Psoas muscle (tissue), 8 donors: ENCODE measurements around the gene TBCD. TPM values are rescaled to one million over a fixed set of nuclear protein-coding genes. Genes with fewer than 3 reads are reported as not detected.

Experiments
- ATAC-seq, 4 donors: fragments of 200-7000 bp; cut with Tn5 transposase; one replicate each; pipeline ENCODE4 v1.9.1; 2020; ENCODE audit warnings: moderate library complexity in 3 of 4, mild to moderate bottlenecking in 2 of 4
- DNase-seq, 2 donors: peaks; one replicate each; pipeline ENCODE4 v3.0.0-alpha.2; 2020
- H3K27ac ChIP-seq: fragments of 200-600 bp; one replicate; pipeline ENCODE4 v1.8.0; 2022
- H3K27me3 ChIP-seq, 3 donors: fragments of 200-600 bp in 1 of 3; one replicate each; pipeline versions ENCODE4 v1.6.1 to v1.8.0; 2013 to 2022; ENCODE audit warnings: low read length in 2 of 3, mild to moderate bottlenecking in 2 of 3, moderate library complexity in 1 of 3; ENCODE audit not compliant: insufficient read depth in 3 of 3
- H3K36me3 ChIP-seq, 2 donors: fragments of 200-600 bp in 1 of 2; one replicate each; pipeline versions ENCODE4 v1.6.1 to v1.8.0; 2013 to 2022; ENCODE audit warnings: low read depth in 1 of 2, mild to moderate bottlenecking in 1 of 2, moderate library complexity in 1 of 2; ENCODE audit not compliant: insufficient read depth in 1 of 2
- H3K4me1 ChIP-seq: fragments of 200-600 bp; one replicate; pipeline ENCODE4 v1.8.0; 2022
- H3K4me3 ChIP-seq: fragments of 200-600 bp; one replicate; pipeline ENCODE4 v1.8.0; 2022; ENCODE audit warnings: mild to moderate bottlenecking
- H3K9me3 ChIP-seq: fragments of 200-600 bp; one replicate; pipeline ENCODE4 v1.8.0; 2022
- WGBS, 3 donors: extraction: QIAGEN DNeasy Blood & Tissue Kit; methylation state at CpG; one replicate each; pipeline versions ENCODE4 v1.1.6 to v1.1.7; 2013; 5-methylcytosine and 5-hydroxymethylcytosine counted together
- intact Hi-C, 2 donors: fragments of 100-400 bp; cut with DNase I; formaldehyde crosslinking; loops; one replicate each; pipeline versions ENCODE4 v1.11.0 to v1.14.2; 2022
- polyA plus RNA-seq, 3 donors: library from polyadenylated mRNA; stranded (reverse); fragments of 200-250 nt; gene quantifications; one replicate each; pipeline ENCODE4 v1.2.3, GENCODE V29; 2013
- total RNA-seq, 4 donors: library from RNA; stranded (reverse); fragmentation: NEBNext Ultra II Directional in 2 of 4; extraction: Animal tissue kit (Norgen Biotek cat#: 25700) in 2 of 4; gene quantifications; one replicate each; pipeline versions ENCODE4 v1.2.1 to v1.2.4, GENCODE V29; 2021 to 2023
- TF ChIP-seq, protein P1 (sequence below): fragments of 200-600 bp; IDR thresholded peaks from one replicate; pipeline ENCODE4 v1.8.0; 2022; ENCODE audit warnings: antibody characterized with exemption
- donor health status: healthy with polysubstance abuse.
- donor health status: DM: no; HTN: no; CAD: no; lungs with moderate emphysema.
- donor health status: Bipolar disorder and iron deficiency.
- donor health status: healthy.
- donor health status: DM: yes; HTN: yes; CAD: no.
- donor health status: DM: no; HTN: no; CAD: no.
- donor health status: DM: no; HTN: no; CAD: no.
- donor health status: DM: yes; HTN: yes; CAD: no.

Gene TBCD
- total and polyA plus RNA-seq, 7 donors = 28.2 to 65.0 (median 36.5) TPM

DNA sequence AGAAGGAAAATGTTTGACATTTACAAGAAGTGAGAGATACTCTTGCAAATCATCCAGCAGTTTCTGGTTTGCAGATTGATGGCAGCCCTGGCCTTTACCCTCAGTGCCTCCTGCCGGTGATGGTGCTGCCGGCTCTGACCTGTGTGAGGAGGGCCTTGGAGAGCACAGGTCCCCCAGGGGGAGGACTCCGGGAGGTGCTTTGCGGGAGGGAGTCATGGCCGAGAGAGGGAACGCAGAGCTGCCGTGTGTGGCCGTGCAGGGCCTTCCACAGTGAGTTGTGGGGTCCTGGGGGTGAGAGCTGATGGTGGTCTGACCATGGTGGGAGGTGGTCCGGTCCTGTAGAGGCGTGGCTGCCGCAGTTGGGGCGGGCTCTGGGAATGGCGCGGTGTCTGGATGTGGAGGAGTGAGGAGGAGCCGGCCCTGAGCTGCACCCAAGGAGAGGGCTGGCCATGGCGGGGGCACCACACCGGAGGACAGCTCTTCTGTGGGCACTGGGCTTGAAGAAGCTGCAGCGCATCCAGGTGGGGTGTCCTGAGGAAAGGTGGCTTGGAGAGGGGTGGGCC is 116.0 kb downstream of the TBCD start:
- Histone ChIP-seq H3K9me3 (no peaks in the 10 kb centered on the region), H3K36me3 (peaks cover 0 to 23% of the 10 kb centered on the region in 2 donors), H3K27me3 (no peaks in the 10 kb centered on the region), H3K27ac (no peak overlapping the region), H3K4me3 (no peak overlapping the region), H3K4me1 (peaks cover 29% of the 10 kb centered on the region)
- 93 to 96% (median 95%) methylated on average over 15 to 18 of the region's 18 CpGs for WGBS, 3 donors
- DNase-seq (peak in 1 of 2 donors; percentile 32), ATAC-seq (no peak)
- intact Hi-C loops = loop anchor here in 1 of 2 donors (5.0 kb wide), 1 partner anchor 61 kb away; no protein-coding TSS in a partner anchor
- TF ChIP-seq, protein P1, sequence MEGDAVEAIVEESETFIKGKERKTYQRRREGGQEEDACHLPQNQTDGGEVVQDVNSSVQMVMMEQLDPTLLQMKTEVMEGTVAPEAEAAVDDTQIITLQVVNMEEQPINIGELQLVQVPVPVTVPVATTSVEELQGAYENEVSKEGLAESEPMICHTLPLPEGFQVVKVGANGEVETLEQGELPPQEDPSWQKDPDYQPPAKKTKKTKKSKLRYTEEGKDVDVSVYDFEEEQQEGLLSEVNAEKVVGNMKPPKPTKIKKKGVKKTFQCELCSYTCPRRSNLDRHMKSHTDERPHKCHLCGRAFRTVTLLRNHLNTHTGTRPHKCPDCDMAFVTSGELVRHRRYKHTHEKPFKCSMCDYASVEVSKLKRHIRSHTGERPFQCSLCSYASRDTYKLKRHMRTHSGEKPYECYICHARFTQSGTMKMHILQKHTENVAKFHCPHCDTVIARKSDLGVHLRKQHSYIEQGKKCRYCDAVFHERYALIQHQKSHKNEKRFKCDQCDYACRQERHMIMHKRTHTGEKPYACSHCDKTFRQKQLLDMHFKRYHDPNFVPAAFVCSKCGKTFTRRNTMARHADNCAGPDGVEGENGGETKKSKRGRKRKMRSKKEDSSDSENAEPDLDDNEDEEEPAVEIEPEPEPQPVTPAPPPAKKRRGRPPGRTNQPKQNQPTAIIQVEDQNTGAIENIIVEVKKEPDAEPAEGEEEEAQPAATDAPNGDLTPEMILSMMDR = no peak

DNA sequence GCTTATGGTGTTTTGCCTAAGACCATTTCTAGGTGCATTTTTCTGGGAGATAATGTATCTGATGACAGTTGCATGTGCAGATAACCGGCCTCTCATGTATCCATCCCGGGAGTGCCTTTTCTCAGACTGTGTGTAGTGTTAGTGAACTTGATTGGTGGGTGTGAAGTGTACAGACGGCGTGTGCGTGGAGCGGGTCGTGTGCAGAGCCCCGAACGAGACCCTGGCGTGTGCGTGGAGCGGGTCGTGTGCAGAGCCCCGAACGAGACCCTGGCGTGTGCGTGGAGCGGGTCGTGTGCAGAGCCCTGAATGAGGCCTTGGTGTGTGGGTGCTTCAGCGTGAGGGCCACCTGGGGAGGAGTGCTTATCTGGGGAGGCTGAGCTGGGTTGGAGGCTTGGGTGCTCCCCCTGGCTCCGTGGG is 116.9 kb downstream of the TBCD start:
- peak in 1 of 2 donors; percentile 23 for DNase-seq
- WGBS, 3 donors = 90 to 97% (median 95%) methylated on average over 21 of the region's 21 CpGs
- peaks cover 22% of the 10 kb centered on the region for H3K4me1 ChIP-seq

DNA sequence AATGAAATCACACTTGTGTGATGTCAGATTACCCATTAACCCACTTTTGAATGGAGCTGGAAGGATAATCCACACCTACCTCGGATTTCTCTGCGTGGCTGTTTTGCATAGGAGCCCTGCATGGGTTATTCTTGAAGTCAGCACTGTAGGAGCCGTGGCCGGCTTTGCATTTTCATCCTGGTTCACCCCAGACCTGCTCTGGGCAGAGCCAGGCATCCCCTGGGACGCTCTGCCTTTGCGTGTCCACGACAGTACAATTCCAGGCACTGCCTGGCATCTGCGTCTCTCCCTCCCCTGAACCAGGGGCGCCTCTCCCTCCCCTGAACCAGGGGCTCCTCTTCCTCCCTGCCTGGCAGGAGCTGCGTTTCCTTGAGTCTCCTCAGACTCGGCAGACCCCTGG is 117.7 kb downstream of the TBCD start:
- intact Hi-C loops = loop anchor here in 1 of 2 donors (5.0 kb wide), 1 partner anchor 62 kb away; no protein-coding TSS in a partner anchor
- 88 to 91% (median 90%) methylated on average over 10 to 11 of the region's 11 CpGs for WGBS, 3 donors
- H3K4me1 ChIP-seq = peaks cover 18% of the 10 kb centered on the region

More for the DNA sequence above, 116.9 kb downstream of the TBCD start:
- no peaks in the 10 kb centered on the region for H3K27me3 ChIP-seq
- ATAC-seq = no peak
- no peak overlapping the region for H3K4me3 ChIP-seq
- H3K36me3 ChIP-seq = peaks cover 0 to 23% of the 10 kb centered on the region in 2 donors
- no peaks in the 10 kb centered on the region for H3K9me3 ChIP-seq
- no peak overlapping the region for H3K27ac ChIP-seq
- intact Hi-C loops = loop anchor here in 1 of 2 donors (5.0 kb wide), 1 partner anchor 61 kb away; no protein-coding TSS in a partner anchor
- TF ChIP-seq, protein P1 = no peak

DNA sequence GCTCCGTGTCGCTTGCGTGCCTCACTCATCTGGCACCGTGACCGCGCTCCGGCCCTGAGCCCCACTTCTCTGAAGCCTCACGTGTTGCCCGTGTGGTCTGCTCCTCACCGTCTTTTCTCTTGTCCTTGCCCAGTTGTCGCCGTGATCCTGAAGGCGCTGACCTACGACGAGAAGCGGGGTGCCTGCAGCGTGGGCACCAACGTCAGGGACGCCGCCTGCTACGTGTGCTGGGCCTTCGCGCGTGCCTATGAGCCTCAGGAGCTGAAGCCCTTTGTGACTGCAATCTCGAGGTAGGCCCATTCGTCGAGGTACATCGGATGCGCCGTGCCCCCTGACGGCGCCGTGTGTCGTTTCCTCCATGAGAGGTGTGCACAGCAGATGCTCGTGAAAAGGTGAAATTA is 118.2 kb downstream of the TBCD start:
- H3K9me3 ChIP-seq = no peaks in the 10 kb centered on the region
- peaks cover 13% of the 10 kb centered on the region for H3K4me1 ChIP-seq
- no peaks in the 10 kb centered on the region for H3K27me3 ChIP-seq
- no peak for ATAC-seq
- intact Hi-C loops = no loop called here
- peak in 1 of 2 donors; percentile 40 for DNase-seq
- no peak overlapping the region for H3K27ac ChIP-seq
- H3K36me3 ChIP-seq = peaks cover 0 to 23% of the 10 kb centered on the region in 2 donors
- H3K4me3 ChIP-seq = no peak overlapping the region
- TF ChIP-seq, protein P1 = no peak
- 90 to 93% (median 90%) methylated on average over 35 of the region's 35 CpGs for WGBS, 3 donors

More for the DNA sequence above, 117.7 kb downstream of the TBCD start:
- H3K4me3 ChIP-seq = no peak overlapping the region
- TF ChIP-seq, protein P1 = no peak
- peaks cover 0 to 23% of the 10 kb centered on the region in 2 donors for H3K36me3 ChIP-seq
- no peaks in the 10 kb centered on the region for H3K27me3 ChIP-seq
- no peak for ATAC-seq
- H3K9me3 ChIP-seq = no peaks in the 10 kb centered on the region
- DNase-seq = peak in 1 of 2 donors; percentile 20
- H3K27ac ChIP-seq = no peak overlapping the region
